MM.1S (cell line): ENCODE results near the gene NFATC1.

ENCODE experiments used
- CTCF ChIP-seq: fragments of 300-600 bp; sonication (generic); IDR thresholded peaks from 2 replicates; pipeline ENCODE4 v1.5.1; 2016; ENCODE audit warnings: antibody characterized with exemption, low read length, mixed read lengths
- EZH2 ChIP-seq: fragments of 300-600 bp; sonication (generic); optimal IDR thresholded peaks from 2 replicates; pipeline ENCODE3; 2017; ENCODE audit warnings: low read depth, mild to moderate bottlenecking, antibody characterized with exemption, low read length, mixed read lengths

DNA sequence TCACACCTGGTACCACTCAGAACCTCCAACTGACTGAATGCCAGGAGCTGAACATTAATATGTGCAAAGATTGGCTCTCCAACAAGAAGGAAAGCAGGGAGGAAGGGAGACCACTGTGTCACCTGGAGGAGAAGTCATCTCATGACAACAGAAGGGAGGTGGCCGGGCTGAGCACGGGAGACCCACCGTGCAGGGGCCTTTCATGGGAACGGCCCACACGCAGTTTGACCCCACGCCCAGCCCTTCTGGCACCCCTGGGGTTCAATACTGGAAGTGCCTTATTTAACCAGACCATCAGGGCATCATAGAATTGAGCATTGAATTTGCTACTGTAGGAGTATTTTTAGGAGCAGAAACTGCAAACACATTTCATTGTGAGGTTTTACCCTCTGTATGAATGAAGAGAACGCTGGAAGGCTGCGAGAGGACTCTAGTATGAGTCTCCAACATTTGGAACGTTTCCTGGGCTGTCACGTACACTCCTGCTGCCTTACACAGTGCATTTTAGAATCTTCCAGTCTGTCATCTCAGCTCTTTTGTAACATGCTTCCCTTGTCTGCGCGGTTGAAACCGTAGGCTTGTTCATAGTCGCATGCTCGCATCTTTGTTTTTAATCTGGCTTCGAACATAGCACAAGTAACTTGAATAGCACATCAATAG is 132.1 kb downstream of the NFATC1 start:
- TF ChIP-seq CTCF (no peak), EZH2 (no peak)
